Measurements from ENCODE around the gene ATRX.

Gene ATRX

DNA sequence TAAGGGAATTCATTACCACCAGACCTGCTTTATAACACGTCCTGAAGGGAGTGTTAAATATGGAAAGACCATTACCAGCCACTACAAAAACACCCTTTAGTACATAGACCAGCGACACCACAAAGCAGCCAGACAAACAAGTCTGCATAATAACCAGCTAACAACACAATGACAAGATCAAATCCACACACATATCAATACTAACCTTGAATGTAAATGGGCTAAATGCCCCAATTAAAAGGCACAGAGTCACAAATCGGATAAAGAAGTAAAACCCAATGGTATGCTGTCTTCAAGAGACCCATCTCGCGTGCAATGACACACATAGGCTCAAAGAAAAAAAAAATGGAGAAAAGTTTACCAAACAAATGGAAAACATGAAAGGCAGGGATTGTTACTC lies 302.0 kb downstream of the ATRX start:
- no peak for DNase-seq

DNA sequence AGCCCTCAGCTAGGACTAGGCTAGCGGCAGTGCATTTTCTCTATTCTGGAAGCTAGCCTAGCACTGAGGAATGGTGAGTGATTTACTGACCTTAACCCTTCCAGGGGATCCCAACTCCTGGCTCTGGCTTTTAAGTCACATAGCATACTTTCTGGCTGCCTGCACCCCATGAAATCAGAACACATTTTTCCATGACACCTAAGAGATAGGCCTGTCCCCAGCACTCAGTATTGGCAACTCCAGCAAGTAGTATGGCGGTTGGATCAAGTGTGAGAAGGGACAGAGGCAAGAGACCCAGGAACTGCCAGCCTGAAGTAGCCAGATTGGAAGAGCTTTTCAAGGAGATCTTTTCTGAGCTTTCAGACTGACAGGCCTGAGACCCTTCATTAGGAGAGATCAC lies 330.6 kb downstream of the ATRX start:
- no peak for DNase-seq

All from NCI-H2171 treated with DMSO at 0.1 percent for 48 hours (cell line).